K562 (cell line): Measurements from ENCODE around the gene CMTR1. TPM values are rescaled to one million over a fixed set of nuclear protein-coding genes. Genes with fewer than 3 reads are reported as not detected.

ENCODE experiments used
- ARID4B ChIP-seq: sonication (generic); formaldehyde crosslinking; IDR thresholded peaks from 2 replicates; pipeline ENCODE4 v1.8.0; 2022; ENCODE audit warnings: mild to moderate bottlenecking, missing genetic modification reagents
- C11orf30 ChIP-seq: fragments of 450-650 bp; IDR thresholded peaks from 2 replicates; pipeline ENCODE4 v1.6.1; 2016; ENCODE audit warnings: low read depth, mild to moderate bottlenecking
- CBFA2T2 ChIP-seq: fragments of 450-650 bp; conservative IDR thresholded peaks from 2 replicates; pipeline ENCODE4 v1.6.1; 2017; ENCODE audit warnings: mild to moderate bottlenecking
- E2F8 ChIP-seq: fragments of 450-650 bp; IDR thresholded peaks from 2 replicates; pipeline ENCODE4 v1.7.1; 2018; ENCODE audit warnings: mild to moderate bottlenecking, low read depth; ENCODE audit not compliant: partially characterized antibody
- ELF2 ChIP-seq: fragments of 250-450 bp; sonication (Bioruptor Pico); IDR thresholded peaks from 2 replicates; pipeline ENCODE4 v1.5.0; 2021; ENCODE audit warnings: mild to moderate bottlenecking
- ETV5 ChIP-seq: sonication (generic); formaldehyde crosslinking; IDR thresholded peaks from 2 replicates; pipeline ENCODE4 v1.4.0; 2020; ENCODE audit warnings: low read depth, mild to moderate bottlenecking, missing genetic modification reagents
- ETV6 ChIP-seq, 3 experiments: fragments of 150-350 bp in 1 of 3; sonication (generic) in 1 of 3; formaldehyde crosslinking in 1 of 3; IDR thresholded peaks; 2 replicates each; pipeline versions ENCODE4 v1.6.1 to v1.8.0; 2014 to 2022; ENCODE audit warnings: borderline replicate concordance in 2 of 3, low read depth in 2 of 3, antibody characterized with exemption in 1 of 3, low read length in 1 of 3, mild to moderate bottlenecking in 1 of 3, missing genetic modification reagents in 1 of 3
- FOXP4 ChIP-seq: sonication (generic); formaldehyde crosslinking; IDR thresholded peaks from 2 replicates; pipeline ENCODE4 v1.8.0; 2022; ENCODE audit warnings: mild to moderate bottlenecking, missing genetic modification reagents, borderline replicate concordance
- NR3C1 ChIP-seq: sonication (generic); formaldehyde crosslinking; IDR thresholded peaks from 2 replicates; pipeline ENCODE4 v1.8.1; 2022; ENCODE audit warnings: missing genetic modification reagents
- PHB2 ChIP-seq: fragments of 450-650 bp; IDR thresholded peaks from 2 replicates; pipeline ENCODE4 v1.6.1; 2017; ENCODE audit warnings: low read depth
- POLR2A ChIP-seq: fragments of 450-650 bp; conservative IDR thresholded peaks from 2 replicates; pipeline ENCODE4 v1.6.1; 2016
- SREBF1 ChIP-seq: fragments of 150-350 bp; IDR thresholded peaks from 2 replicates; pipeline ENCODE4 v1.6.1; 2014; ENCODE audit warnings: antibody characterized with exemption, low read depth, low read length, borderline replicate concordance
- TSC22D4 ChIP-seq: fragments of 450-650 bp; IDR thresholded peaks from 2 replicates; pipeline ENCODE4 v1.6.1; 2016; ENCODE audit warnings: missing genetic modification characterization, missing biosample characterization, control low read depth
- ZBTB8A ChIP-seq: fragments of 450-650 bp; IDR thresholded peaks from 2 replicates; pipeline ENCODE4 v1.6.1; 2018; ENCODE audit warnings: mild to moderate bottlenecking, moderate library complexity; ENCODE audit not compliant: partially characterized antibody
- ZEB2 ChIP-seq: fragments of 450-650 bp; IDR thresholded peaks from 2 replicates; pipeline ENCODE4 v1.6.1; 2016
- ZNF124 ChIP-seq: sonication (generic); formaldehyde crosslinking; IDR thresholded peaks from 2 replicates; pipeline ENCODE4 v1.8.1; 2022; ENCODE audit warnings: missing genetic modification reagents
- ZZZ3 ChIP-seq: fragments of 450-650 bp; IDR thresholded peaks from 2 replicates; pipeline ENCODE4 v1.6.1; 2016; ENCODE audit warnings: antibody characterized with exemption, mild to moderate bottlenecking, moderate library complexity
- polyA plus RNA-seq, 8 experiments: library from polyadenylated mRNA; depleted of rRNA in 4 of 8; stranded (reverse) in 5 of 8; unstranded in 3 of 8; fragments of >200 nt; fragmentation: Nextera tagmentation in 2 of 8; fragmentation: Illumina TruSeq in 1 of 8; extraction: Ambion mirVana in 2 of 8; extraction: Trizol in 1 of 8; gene quantifications; 2 replicates each; pipeline versions ENCODE4 v1.2.1 to v1.2.3, GENCODE V29; 2011 to 2014; ENCODE audit warnings: inconsistent platforms in 1 of 8, missing spikeins in 1 of 8
- total RNA-seq, 7 experiments: library from RNA; depleted of rRNA in 6 of 7; stranded (reverse); fragments of >200 nt in 6 of 7; fragmentation: Illumina TruSeq in 2 of 7; extraction: Trizol in 2 of 7; gene quantifications; 2 replicates each; pipeline versions ENCODE4 v1.2.1 to v1.2.3, GENCODE V29; 2011 to 2021; ENCODE audit warnings: low replicate concordance in 1 of 7

The CMTR1 gene
- total and polyA plus RNA-seq, 9 of the 15 experiments (the other 6 are each of a cell fraction or from before 2014, with no cell fraction given): 2.9 to 63.5 (median 49.5) TPM

- TF ChIP-seq ETV5 (CRISPR knock-in tag) (peak; percentile 64; the same call in 1 of the 2 replicates), CBFA2T2 (peak; percentile 99), SREBF1 (no peak), ZEB2 (0 out of 2 replicates have a peak, but pooled peaks have one; percentile 64), PHB2 (peak; percentile 89), C11orf30 (no peak), E2F8 (no peak), FOXP4 (CRISPR knock-in tag) (0 out of 2 replicates have a peak, but pooled peaks have one; percentile 62), TSC22D4 (tag) (no peak), ARID4B (no peak), ZZZ3 (no peak), ZBTB8A (no peak), NR3C1 (no peak), ELF2 (no peak), ZNF124 (CRISPR knock-in tag) (no peak), ETV6 (IDR thresholded peaks at IDR 0.05; ENCODE audit: borderline replicate concordance in 1 of 2, low read depth in 2 of 2, low read length in 1 of 2) (peak in 1 of 2 experiments; percentile 52; a peak in 1 of 4 replicates), ETV6 (CRISPR knock-in tag; IDR thresholded peaks at IDR 0.05; ENCODE audit: borderline replicate concordance) (no peak), POLR2A (no peak)
These were observed 27.2 kb downstream of the CMTR1 start (continued) for GRCh38 chr6:37459981-37460800.
